Ishikawa (cell line): ENCODE results near the gene COPS9.

Source experiments
- CEBPB ChIP-seq: IDR thresholded peaks from 2 replicates; pipeline ENCODE4 v1.6.1; 2012
- CREB1 ChIP-seq: IDR thresholded peaks from 2 replicates; pipeline ENCODE4 v1.6.1; 2012; ENCODE audit warnings: low read depth
- EGR1 ChIP-seq: IDR thresholded peaks from 2 replicates; pipeline ENCODE4 v1.6.1; 2012
- EP300 ChIP-seq: IDR thresholded peaks from 2 replicates; pipeline ENCODE4 v1.6.1; 2012; ENCODE audit warnings: borderline replicate concordance
- FOXM1 ChIP-seq: IDR thresholded peaks from 2 replicates; pipeline ENCODE4 v1.6.1; 2012; ENCODE audit warnings: low read depth, borderline replicate concordance
- NFIC ChIP-seq: IDR thresholded peaks from 2 replicates; pipeline ENCODE4 v1.6.1; 2012
- RAD21 ChIP-seq: IDR thresholded peaks from 2 replicates; pipeline ENCODE4 v1.6.1; 2012; ENCODE audit warnings: low read depth
- TAF1 ChIP-seq: IDR thresholded peaks from 2 replicates; pipeline ENCODE4 v1.6.1; 2012; ENCODE audit warnings: low read depth, mild to moderate bottlenecking
- TCF12 ChIP-seq: IDR thresholded peaks from 2 replicates; pipeline ENCODE4 v1.6.1; 2012; ENCODE audit warnings: low read depth
- TEAD4 ChIP-seq: IDR thresholded peaks from 2 replicates; pipeline ENCODE4 v1.6.1; 2012
- YY1 ChIP-seq: IDR thresholded peaks from 2 replicates; pipeline ENCODE4 v1.6.1; 2012; ENCODE audit warnings: low read depth
- ZBTB7A ChIP-seq: IDR thresholded peaks from 2 replicates; pipeline ENCODE4 v1.6.1; 2012; ENCODE audit warnings: low read depth
- TF ChIP-seq, protein P1 (sequence below): IDR thresholded peaks from 2 replicates; pipeline ENCODE4 v1.6.1; 2012; ENCODE audit warnings: low read depth, mild to moderate bottlenecking
- TF ChIP-seq, protein P2 (sequence below): IDR thresholded peaks from 2 replicates; pipeline ENCODE4 v1.6.1; 2012
- TF ChIP-seq, protein P3 (sequence below): IDR thresholded peaks from 2 replicates; pipeline ENCODE4 v1.6.1; 2012

Gene COPS9

DNA sequence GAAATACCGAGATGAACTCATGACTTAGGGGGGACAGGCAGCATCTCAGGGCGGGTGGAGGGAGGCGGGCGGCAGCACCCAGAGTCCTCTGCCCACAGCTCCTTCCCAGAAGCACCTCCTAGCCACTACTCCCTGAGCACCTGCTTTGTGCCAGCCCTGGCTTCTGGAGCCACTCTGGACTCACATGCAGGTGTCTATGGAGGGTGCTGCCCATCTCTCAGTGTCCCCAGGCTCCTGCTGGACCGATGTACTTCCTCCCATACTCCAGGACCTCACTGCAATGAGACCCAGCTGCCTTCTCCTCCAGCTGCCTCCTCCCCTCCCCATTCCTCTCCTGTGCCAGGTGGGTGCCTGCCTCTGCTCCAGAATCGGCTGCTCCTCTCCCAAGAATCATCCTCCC lies 26.4 kb upstream of the COPS9 start:
- TF ChIP-seq CREB1 (no peak), ZBTB7A (no peak), NFIC (no peak), CEBPB (no peak), TCF12 (no peak), FOXM1 (no peak), EP300 (no peak)

DNA sequence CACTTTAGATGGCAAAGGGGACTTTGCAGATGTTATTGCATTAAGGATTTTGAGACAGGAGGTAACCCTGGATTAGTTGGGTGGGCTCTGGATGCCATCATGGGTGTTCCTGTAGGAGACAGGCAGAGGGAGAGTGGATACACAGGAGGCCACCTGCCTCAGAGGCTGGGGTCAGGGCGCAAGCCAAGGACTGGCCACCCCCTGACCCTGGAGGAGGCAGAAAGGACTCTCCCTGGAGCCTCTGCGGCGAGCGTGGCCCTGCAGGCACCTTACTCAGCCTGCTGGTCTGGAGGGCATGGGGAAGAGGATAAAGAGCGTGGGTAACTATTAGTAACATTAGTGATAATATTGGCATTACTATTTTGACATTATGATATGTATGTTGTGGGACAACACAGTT lies 25.9 kb upstream of the COPS9 start:
- no peak for TF ChIP-seq EP300
- TF ChIP-seq, protein P1, sequence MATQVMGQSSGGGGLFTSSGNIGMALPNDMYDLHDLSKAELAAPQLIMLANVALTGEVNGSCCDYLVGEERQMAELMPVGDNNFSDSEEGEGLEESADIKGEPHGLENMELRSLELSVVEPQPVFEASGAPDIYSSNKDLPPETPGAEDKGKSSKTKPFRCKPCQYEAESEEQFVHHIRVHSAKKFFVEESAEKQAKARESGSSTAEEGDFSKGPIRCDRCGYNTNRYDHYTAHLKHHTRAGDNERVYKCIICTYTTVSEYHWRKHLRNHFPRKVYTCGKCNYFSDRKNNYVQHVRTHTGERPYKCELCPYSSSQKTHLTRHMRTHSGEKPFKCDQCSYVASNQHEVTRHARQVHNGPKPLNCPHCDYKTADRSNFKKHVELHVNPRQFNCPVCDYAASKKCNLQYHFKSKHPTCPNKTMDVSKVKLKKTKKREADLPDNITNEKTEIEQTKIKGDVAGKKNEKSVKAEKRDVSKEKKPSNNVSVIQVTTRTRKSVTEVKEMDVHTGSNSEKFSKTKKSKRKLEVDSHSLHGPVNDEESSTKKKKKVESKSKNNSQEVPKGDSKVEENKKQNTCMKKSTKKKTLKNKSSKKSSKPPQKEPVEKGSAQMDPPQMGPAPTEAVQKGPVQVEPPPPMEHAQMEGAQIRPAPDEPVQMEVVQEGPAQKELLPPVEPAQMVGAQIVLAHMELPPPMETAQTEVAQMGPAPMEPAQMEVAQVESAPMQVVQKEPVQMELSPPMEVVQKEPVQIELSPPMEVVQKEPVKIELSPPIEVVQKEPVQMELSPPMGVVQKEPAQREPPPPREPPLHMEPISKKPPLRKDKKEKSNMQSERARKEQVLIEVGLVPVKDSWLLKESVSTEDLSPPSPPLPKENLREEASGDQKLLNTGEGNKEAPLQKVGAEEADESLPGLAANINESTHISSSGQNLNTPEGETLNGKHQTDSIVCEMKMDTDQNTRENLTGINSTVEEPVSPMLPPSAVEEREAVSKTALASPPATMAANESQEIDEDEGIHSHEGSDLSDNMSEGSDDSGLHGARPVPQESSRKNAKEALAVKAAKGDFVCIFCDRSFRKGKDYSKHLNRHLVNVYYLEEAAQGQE, result no peak
- TF ChIP-seq CREB1, result no peak
- TF ChIP-seq, protein P2, sequence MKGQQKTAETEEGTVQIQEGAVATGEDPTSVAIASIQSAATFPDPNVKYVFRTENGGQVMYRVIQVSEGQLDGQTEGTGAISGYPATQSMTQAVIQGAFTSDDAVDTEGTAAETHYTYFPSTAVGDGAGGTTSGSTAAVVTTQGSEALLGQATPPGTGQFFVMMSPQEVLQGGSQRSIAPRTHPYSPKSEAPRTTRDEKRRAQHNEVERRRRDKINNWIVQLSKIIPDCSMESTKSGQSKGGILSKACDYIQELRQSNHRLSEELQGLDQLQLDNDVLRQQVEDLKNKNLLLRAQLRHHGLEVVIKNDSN, result no peak

DNA sequence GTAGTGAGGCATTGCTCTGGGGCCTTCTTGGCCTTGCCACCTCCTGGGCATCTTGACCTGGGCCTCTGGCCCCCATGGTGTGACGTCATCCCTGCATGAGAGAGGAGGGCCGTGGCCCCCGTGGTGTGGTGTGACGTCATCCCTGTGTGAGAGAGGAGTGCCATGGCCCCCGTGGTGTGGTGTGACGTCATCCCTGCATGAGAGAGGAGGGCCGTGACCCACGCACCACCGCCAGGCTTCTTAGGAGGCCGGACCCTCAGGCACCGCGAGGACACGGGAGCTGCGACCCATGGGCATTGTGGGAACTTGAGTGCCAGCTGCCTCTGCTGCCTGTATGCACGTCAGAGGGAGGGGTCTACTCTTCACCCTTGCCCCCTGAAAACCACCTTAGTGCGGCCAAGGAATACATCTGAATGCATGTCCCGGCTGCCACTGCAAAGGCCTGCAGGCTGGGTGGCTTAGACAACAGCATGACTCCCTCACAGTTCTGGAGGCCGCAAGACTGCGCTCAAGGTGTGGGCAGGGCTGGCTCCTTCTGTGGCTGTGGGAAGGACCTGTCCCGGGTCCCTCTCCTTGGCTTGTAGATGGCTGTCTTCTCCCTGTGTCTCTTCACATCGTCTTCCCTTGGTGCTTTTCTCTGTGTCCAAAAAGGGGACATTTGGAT lies 25.1 kb upstream of the COPS9 start:
- TF ChIP-seq EP300 (no peak), CEBPB (no peak), TAF1 (no peak), ZBTB7A (no peak), NFIC (no peak), TCF12 (no peak), RAD21 (no peak), YY1 (no peak), EGR1 (no peak), CREB1 (no peak)
- TF ChIP-seq, protein P3, sequence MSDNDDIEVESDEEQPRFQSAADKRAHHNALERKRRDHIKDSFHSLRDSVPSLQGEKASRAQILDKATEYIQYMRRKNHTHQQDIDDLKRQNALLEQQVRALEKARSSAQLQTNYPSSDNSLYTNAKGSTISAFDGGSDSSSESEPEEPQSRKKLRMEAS, result no peak
- TF ChIP-seq, protein P2, result no peak

DNA sequence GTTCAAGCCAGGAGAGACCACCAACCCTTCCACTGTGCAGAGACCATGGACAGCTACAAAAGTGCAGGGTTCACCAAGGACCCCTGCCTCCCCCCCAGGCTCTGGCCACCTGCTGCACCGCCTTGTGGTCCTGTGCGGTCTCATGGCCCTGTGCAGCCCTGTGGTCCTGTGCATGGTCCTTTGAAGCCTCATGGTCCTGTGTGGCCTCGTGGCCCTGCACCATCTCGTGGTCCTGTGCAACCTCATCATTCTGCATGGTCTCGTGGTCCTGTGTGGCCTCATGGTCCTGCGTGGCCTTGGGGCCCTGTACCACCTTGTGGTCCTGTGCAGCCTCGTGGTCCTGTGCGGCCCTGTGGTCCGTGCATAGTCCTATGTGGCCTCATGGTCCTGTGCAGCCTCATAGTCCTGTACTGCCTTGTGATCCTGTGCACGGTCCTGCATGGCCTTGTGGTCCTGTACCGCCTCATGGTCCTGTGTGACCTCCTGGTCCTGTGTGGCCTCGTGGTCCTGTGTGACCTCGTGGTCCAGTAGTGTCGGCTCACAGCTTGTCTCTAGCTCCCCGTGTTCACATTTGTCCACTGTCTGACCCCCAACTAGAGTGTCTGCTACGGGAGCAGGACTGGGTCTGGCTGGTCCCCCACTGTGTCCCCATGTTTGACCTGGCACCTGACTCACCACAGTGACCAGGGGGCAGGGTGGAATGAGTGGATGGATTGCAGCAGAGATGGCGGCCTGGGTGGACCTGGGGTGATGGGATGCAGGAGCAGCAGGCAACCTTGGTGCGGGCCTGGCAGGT lies 24.4 kb upstream of the COPS9 start:
- TF ChIP-seq NFIC, result no peak
- TF ChIP-seq, protein P2, result no peak
- TF ChIP-seq, protein P1, result 0 out of 2 replicates have a peak, but pooled peaks have one; percentile 16

DNA sequence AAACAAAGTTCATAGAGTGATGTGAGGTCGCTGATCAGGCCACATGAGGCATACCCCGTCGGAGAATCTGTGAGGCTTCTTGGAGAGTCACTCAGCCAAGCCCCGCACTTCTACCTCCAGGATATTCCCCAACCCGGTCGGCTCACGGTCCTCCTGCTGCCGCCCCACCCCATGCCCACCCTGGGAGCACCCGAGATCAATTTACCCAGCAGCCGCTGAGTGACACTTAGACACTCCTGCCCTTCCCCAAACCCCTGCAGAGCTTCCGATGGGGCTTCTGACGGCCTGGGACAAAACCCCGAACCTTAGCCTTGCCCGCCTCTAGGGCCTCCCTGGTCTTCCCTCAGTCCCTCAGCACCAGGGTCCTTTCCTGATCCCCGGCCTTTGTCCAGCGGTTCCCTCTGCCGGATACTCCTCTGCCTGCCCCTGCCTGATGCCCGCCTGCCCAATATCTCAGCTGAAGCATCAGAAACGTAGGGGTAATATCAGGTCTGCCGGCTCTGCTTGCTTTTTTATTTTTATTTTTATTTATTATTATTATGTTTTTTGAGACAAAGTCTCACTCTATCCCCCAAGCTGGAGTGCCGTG lies 23.2 kb upstream of the COPS9 start:
- TF ChIP-seq, protein P1, result no peak
- TF ChIP-seq, protein P2, result no peak
- TF ChIP-seq NFIC, result no peak
- no peak for TF ChIP-seq CREB1
- no peak for TF ChIP-seq FOXM1
- TF ChIP-seq TAF1, result no peak
- no peak for TF ChIP-seq YY1
- TF ChIP-seq TEAD4, result no peak
- TF ChIP-seq, protein P3, result no peak
- no peak for TF ChIP-seq TCF12
- no peak for TF ChIP-seq CEBPB
- no peak for TF ChIP-seq ZBTB7A
- no peak for TF ChIP-seq EGR1
